GM23338 (cell line): ENCODE results near the gene KIF19. TPM values are rescaled to one million over a fixed set of nuclear protein-coding genes. Genes with fewer than 3 reads are reported as not detected.
A peak's percentile ranks its signal among the peaks of the same experiment; 100 is the strongest.

ENCODE experiments used
- ATAC-seq: fragments of 200-7000 bp; cut with Tn5 transposase; 3 replicates; pipeline ENCODE4 v1.9.1; 2020
- DNase-seq: peaks from one replicate; pipeline ENCODE4 v3.0.0-alpha.2; 2015; ENCODE audit warnings: low spot score
- H2AFZ ChIP-seq: fragments of 200-600 bp; sonication (generic); 2 replicates; pipeline ENCODE4 v1.8.0; 2016; ENCODE audit warnings: antibody characterized with exemption, mild to moderate bottlenecking, moderate library complexity
- H3F3A ChIP-seq: fragments of 200-600 bp; sonication (generic); replicated peaks from 2 replicates; pipeline ENCODE4 v1.8.0; 2017; ENCODE audit warnings: antibody characterized with exemption, mixed run types, low read depth
- H3K27ac ChIP-seq: fragments of 200-600 bp; sonication (generic); 2 replicates; pipeline ENCODE4 v1.6.1; 2016; ENCODE audit warnings: low read depth
- H3K27me3 ChIP-seq: fragments of 200-600 bp; sonication (generic); 2 replicates; pipeline ENCODE4 v1.8.0; 2016; ENCODE audit warnings: mild to moderate bottlenecking, mixed run types, moderate library complexity; ENCODE audit not compliant: insufficient read depth
- H3K36me3 ChIP-seq: fragments of 200-600 bp; sonication (generic); 2 replicates; pipeline ENCODE4 v1.8.0; 2016; ENCODE audit warnings: mild to moderate bottlenecking; ENCODE audit not compliant: insufficient read depth
- H3K4me1 ChIP-seq: fragments of 200-600 bp; sonication (generic); 2 replicates; pipeline ENCODE4 v1.8.0; 2016; ENCODE audit warnings: mild to moderate bottlenecking, moderate library complexity; ENCODE audit not compliant: insufficient read depth
- H3K4me2 ChIP-seq: fragments of 200-600 bp; sonication (generic); 2 replicates; pipeline ENCODE4 v1.7.1; 2017; ENCODE audit warnings: mixed run types
- H3K4me3 ChIP-seq: fragments of 200-600 bp; sonication (generic); 2 replicates; pipeline ENCODE4 v1.6.1; 2016; ENCODE audit warnings: mixed run types
- H3K79me2 ChIP-seq: fragments of 200-600 bp; sonication (generic); replicated peaks from 2 replicates; pipeline ENCODE4 v1.8.0; 2017; ENCODE audit warnings: mild to moderate bottlenecking; ENCODE audit not compliant: insufficient read depth
- H3K9me2 ChIP-seq: fragments of 200-600 bp; sonication (generic); 2 replicates; pipeline ENCODE4 v1.8.0; 2017; ENCODE audit not compliant: insufficient read depth
- H4K20me1 ChIP-seq: fragments of 200-600 bp; sonication (generic); replicated peaks from 2 replicates; pipeline ENCODE4 v1.8.0; 2017; ENCODE audit warnings: mild to moderate bottlenecking; ENCODE audit not compliant: insufficient read depth
- H3K27ac Mint-ChIP-seq: 2 replicates; pipeline ENCODE4 v1.8.0; 2020; ENCODE audit warnings: inconsistent platforms, mild to moderate bottlenecking, moderate library complexity, mixed read lengths
- H3K27me3 Mint-ChIP-seq: 3 replicates; pipeline ENCODE4 v1.8.0; 2022; ENCODE audit warnings: low read depth, mild to moderate bottlenecking, moderate library complexity, mixed read lengths, inconsistent platforms; ENCODE audit not compliant: insufficient read depth, poor library complexity
- H3K36me3 Mint-ChIP-seq: 3 replicates; pipeline ENCODE4 v1.8.0; 2021; ENCODE audit warnings: low read depth, mild to moderate bottlenecking, inconsistent platforms, moderate library complexity, mixed read lengths
- H3K4me1 Mint-ChIP-seq: 3 replicates; pipeline ENCODE4 v1.8.0; 2020; ENCODE audit warnings: mild to moderate bottlenecking, inconsistent platforms, mixed read lengths
- H3K4me3 Mint-ChIP-seq: 3 replicates; pipeline ENCODE4 v1.8.0; 2021; ENCODE audit warnings: moderate library complexity, mild to moderate bottlenecking, inconsistent platforms, mixed read lengths
- H3K9me3 Mint-ChIP-seq: 3 replicates; pipeline ENCODE4 v1.8.0; 2020; ENCODE audit warnings: moderate library complexity, mild to moderate bottlenecking, inconsistent platforms, mixed read lengths
- CREB1 ChIP-seq: fragments of 250-450 bp; sonication (Bioruptor Pico); IDR thresholded peaks from 2 replicates; pipeline ENCODE4 v1.5.0; 2020; ENCODE audit warnings: low read depth, mild to moderate bottlenecking, moderate library complexity
- ETS1 ChIP-seq: IDR thresholded peaks from 2 replicates; pipeline ENCODE4 v1.6.1; 2016; ENCODE audit warnings: antibody characterized with exemption
- EZH2 ChIP-seq: fragments of 200-600 bp; sonication (generic); IDR thresholded peaks from one replicate; pipeline ENCODE4 v1.8.0; 2017; ENCODE audit warnings: antibody characterized with exemption, mild to moderate bottlenecking, low read depth; ENCODE audit not compliant: unreplicated experiment
- EZH2phosphoT487 ChIP-seq: fragments of 200-600 bp; sonication (generic); IDR thresholded peaks from one replicate; pipeline ENCODE4 v1.8.1; 2018; ENCODE audit warnings: antibody characterized with exemption; ENCODE audit not compliant: unreplicated experiment
- JUNB ChIP-seq: IDR thresholded peaks from one replicate; pipeline ENCODE4 v1.6.1; 2016; ENCODE audit warnings: antibody characterized with exemption; ENCODE audit not compliant: unreplicated experiment
- NANOG ChIP-seq: IDR thresholded peaks from 2 replicates; pipeline ENCODE4 v1.6.1; 2016; ENCODE audit warnings: antibody characterized with exemption, borderline replicate concordance
- POLR2AphosphoS5 ChIP-seq: IDR thresholded peaks from 2 replicates; pipeline ENCODE4 v1.6.1; 2016; ENCODE audit warnings: antibody characterized with exemption, low read depth
- STAT1 ChIP-seq: IDR thresholded peaks from one replicate; pipeline ENCODE4 v1.6.1; 2016; ENCODE audit warnings: antibody characterized with exemption; ENCODE audit not compliant: unreplicated experiment
- ZNF114 ChIP-seq: fragments of 250-450 bp; sonication (Bioruptor Pico); IDR thresholded peaks from 2 replicates; pipeline ENCODE4 v1.5.0; 2020; ENCODE audit warnings: mild to moderate bottlenecking, moderate library complexity
- ZNF331 ChIP-seq: fragments of 250-450 bp; sonication (Bioruptor Pico); IDR thresholded peaks from 2 replicates; pipeline ENCODE4 v1.5.0; 2020; ENCODE audit warnings: low read depth, mild to moderate bottlenecking, moderate library complexity
- polyA plus RNA-seq: library from polyadenylated mRNA; unstranded; fragments of >200 nt; fragmentation: Nextera tagmentation; extraction: Ambion mirVana; gene quantifications from 2 replicates; pipeline ENCODE4 v1.2.1, GENCODE V29; 2016
- total RNA-seq: library from RNA; depleted of rRNA; stranded (reverse); fragments of >200 nt; shearing (Covaris generic); gene quantifications from 2 replicates; pipeline ENCODE4 v1.2.3, GENCODE V29; 2014
- TF ChIP-seq, protein P1 (sequence below): IDR thresholded peaks from one replicate; pipeline ENCODE4 v1.6.1; 2018; ENCODE audit warnings: antibody characterized with exemption; ENCODE audit not compliant: unreplicated experiment
- TF ChIP-seq, protein P2 (sequence below), 2 experiments: fragments of 200-600 bp in 1 of 2; sonication (generic) in 1 of 2; conservative IDR thresholded peaks; 2 replicates each; pipeline versions ENCODE4 v1.5.1 to v1.6.1; 2016 to 2017; ENCODE audit warnings: antibody characterized with exemption in 2 of 2, low read depth in 2 of 2, mild to moderate bottlenecking in 2 of 2, moderate library complexity in 1 of 2
- TF ChIP-seq, protein P3 (sequence below): fragments of 250-450 bp; sonication (Bioruptor Pico); IDR thresholded peaks from 2 replicates; pipeline ENCODE4 v1.5.0; 2020; ENCODE audit warnings: mild to moderate bottlenecking, moderate library complexity

Gene KIF19
- total and polyA plus RNA-seq, 2 experiments from 2014 or later: 0.35 to 0.36 TPM

DNA sequence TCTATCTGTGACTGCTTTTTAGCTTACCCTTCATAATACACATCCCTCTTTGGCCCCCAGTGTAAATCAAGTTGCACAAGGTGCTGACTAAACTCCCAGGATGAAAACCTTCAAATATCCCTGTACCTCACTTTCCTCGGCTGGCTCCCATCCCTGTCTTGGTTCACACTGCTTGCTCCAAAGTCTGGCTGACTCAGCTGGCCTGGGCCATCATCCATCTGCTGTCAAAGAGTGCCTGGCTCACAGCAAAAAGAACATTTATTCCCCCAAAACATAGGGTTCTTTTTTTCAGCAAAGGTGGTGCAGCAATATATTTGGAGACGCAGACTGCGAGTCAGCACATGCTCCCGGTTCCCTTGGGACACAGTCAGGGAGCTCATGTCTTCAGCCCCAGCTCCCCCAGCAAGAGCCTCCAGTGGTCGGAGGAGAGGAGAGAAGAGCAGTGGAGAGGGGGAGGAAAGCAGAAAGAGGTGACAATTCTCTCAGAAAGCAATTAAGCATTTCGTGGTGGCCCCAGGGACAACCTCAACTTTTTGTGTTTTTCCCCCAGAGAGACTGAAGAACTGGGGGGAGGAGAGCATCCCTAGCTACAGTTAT, 67.4 kb downstream of the KIF19 start:
- Histone ChIP-seq H3F3A (no peaks in the 10 kb centered on the region), H3K9me2 (no peaks in the 10 kb centered on the region), H3K27ac (no peak overlapping the region), H3K4me3 (no peak overlapping the region), H4K20me1 (no peaks in the 10 kb centered on the region), H3K4me1 (no peaks in the 10 kb centered on the region; the same call in 1 of the 2 replicates), H3K36me3 (no peaks in the 10 kb centered on the region), H3K79me2 (no peaks in the 10 kb centered on the region), H3K4me2 (no peak overlapping the region), H3K27me3 (no peaks in the 10 kb centered on the region), H2AFZ (peak overlapping the region; percentile 75; the same call in 1 of the 2 replicates)
- H3K27me3 Mint-ChIP-seq: peaks cover 8% of the 10 kb centered on the region
- no peak for TF ChIP-seq POLR2AphosphoS5
- no peak for TF ChIP-seq EZH2
- no peak for TF ChIP-seq STAT1
- no peak for TF ChIP-seq ZNF114
- TF ChIP-seq, protein P1, sequence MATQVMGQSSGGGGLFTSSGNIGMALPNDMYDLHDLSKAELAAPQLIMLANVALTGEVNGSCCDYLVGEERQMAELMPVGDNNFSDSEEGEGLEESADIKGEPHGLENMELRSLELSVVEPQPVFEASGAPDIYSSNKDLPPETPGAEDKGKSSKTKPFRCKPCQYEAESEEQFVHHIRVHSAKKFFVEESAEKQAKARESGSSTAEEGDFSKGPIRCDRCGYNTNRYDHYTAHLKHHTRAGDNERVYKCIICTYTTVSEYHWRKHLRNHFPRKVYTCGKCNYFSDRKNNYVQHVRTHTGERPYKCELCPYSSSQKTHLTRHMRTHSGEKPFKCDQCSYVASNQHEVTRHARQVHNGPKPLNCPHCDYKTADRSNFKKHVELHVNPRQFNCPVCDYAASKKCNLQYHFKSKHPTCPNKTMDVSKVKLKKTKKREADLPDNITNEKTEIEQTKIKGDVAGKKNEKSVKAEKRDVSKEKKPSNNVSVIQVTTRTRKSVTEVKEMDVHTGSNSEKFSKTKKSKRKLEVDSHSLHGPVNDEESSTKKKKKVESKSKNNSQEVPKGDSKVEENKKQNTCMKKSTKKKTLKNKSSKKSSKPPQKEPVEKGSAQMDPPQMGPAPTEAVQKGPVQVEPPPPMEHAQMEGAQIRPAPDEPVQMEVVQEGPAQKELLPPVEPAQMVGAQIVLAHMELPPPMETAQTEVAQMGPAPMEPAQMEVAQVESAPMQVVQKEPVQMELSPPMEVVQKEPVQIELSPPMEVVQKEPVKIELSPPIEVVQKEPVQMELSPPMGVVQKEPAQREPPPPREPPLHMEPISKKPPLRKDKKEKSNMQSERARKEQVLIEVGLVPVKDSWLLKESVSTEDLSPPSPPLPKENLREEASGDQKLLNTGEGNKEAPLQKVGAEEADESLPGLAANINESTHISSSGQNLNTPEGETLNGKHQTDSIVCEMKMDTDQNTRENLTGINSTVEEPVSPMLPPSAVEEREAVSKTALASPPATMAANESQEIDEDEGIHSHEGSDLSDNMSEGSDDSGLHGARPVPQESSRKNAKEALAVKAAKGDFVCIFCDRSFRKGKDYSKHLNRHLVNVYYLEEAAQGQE: no peak
- TF ChIP-seq, protein P2, sequence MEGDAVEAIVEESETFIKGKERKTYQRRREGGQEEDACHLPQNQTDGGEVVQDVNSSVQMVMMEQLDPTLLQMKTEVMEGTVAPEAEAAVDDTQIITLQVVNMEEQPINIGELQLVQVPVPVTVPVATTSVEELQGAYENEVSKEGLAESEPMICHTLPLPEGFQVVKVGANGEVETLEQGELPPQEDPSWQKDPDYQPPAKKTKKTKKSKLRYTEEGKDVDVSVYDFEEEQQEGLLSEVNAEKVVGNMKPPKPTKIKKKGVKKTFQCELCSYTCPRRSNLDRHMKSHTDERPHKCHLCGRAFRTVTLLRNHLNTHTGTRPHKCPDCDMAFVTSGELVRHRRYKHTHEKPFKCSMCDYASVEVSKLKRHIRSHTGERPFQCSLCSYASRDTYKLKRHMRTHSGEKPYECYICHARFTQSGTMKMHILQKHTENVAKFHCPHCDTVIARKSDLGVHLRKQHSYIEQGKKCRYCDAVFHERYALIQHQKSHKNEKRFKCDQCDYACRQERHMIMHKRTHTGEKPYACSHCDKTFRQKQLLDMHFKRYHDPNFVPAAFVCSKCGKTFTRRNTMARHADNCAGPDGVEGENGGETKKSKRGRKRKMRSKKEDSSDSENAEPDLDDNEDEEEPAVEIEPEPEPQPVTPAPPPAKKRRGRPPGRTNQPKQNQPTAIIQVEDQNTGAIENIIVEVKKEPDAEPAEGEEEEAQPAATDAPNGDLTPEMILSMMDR (conservative IDR thresholded peaks at IDR 0.05; ENCODE audit: low read depth in 2 of 2): no peak
- TF ChIP-seq NANOG: no peak
- TF ChIP-seq CREB1: no peak
- TF ChIP-seq, protein P3, sequence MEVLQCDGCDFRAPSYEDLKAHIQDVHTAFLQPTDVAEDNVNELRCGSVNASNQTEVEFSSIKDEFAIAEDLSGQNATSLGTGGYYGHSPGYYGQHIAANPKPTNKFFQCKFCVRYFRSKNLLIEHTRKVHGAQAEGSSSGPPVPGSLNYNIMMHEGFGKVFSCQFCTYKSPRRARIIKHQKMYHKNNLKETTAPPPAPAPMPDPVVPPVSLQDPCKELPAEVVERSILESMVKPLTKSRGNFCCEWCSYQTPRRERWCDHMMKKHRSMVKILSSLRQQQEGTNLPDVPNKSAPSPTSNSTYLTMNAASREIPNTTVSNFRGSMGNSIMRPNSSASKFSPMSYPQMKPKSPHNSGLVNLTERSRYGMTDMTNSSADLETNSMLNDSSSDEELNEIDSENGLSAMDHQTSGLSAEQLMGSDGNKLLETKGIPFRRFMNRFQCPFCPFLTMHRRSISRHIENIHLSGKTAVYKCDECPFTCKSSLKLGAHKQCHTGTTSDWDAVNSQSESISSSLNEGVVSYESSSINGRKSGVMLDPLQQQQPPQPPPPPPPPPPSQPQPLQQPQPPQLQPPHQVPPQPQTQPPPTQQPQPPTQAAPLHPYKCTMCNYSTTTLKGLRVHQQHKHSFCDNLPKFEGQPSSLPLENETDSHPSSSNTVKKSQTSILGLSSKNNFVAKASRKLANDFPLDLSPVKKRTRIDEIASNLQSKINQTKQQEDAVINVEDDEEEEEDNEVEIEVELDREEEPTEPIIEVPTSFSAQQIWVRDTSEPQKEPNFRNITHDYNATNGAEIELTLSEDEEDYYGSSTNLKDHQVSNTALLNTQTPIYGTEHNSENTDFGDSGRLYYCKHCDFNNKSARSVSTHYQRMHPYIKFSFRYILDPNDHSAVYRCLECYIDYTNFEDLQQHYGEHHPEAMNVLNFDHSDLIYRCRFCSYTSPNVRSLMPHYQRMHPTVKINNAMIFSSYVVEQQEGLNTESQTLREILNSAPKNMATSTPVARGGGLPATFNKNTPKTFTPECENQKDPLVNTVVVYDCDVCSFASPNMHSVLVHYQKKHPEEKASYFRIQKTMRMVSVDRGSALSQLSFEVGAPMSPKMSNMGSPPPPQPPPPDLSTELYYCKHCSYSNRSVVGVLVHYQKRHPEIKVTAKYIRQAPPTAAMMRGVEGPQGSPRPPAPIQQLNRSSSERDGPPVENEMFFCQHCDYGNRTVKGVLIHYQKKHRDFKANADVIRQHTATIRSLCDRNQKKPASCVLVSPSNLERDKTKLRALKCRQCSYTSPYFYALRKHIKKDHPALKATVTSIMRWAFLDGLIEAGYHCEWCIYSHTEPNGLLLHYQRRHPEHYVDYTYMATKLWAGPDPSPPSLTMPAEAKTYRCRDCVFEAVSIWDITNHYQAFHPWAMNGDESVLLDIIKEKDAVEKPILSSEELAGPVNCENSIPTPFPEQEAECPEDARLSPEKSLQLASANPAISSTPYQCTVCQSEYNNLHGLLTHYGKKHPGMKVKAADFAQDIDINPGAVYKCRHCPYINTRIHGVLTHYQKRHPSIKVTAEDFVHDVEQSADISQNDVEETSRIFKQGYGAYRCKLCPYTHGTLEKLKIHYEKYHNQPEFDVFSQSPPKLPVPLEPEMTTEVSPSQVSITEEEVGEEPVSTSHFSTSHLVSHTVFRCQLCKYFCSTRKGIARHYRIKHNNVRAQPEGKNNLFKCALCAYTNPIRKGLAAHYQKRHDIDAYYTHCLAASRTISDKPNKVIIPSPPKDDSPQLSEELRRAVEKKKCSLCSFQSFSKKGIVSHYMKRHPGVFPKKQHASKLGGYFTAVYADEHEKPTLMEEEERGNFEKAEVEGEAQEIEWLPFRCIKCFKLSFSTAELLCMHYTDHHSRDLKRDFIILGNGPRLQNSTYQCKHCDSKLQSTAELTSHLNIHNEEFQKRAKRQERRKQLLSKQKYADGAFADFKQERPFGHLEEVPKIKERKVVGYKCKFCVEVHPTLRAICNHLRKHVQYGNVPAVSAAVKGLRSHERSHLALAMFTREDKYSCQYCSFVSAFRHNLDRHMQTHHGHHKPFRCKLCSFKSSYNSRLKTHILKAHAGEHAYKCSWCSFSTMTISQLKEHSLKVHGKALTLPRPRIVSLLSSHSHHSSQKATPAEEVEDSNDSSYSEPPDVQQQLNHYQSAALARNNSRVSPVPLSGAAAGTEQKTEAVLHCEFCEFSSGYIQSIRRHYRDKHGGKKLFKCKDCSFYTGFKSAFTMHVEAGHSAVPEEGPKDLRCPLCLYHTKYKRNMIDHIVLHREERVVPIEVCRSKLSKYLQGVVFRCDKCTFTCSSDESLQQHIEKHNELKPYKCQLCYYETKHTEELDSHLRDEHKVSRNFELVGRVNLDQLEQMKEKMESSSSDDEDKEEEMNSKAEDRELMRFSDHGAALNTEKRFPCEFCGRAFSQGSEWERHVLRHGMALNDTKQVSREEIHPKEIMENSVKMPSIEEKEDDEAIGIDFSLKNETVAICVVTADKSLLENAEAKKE (CRISPR knock-in tag): no peak
- no peak for TF ChIP-seq JUNB
- no peak for TF ChIP-seq ETS1
- TF ChIP-seq ZNF331: no peak
- no peak for TF ChIP-seq EZH2phosphoT487
- DNase-seq: no peak
- no peaks in the 10 kb centered on the region for H3K36me3 Mint-ChIP-seq
- ATAC-seq: no peak
- no peak overlapping the region; the same call in 1 of the 2 replicates for H3K27ac Mint-ChIP-seq
- H3K9me3 Mint-ChIP-seq: peaks cover 4% of the 10 kb centered on the region; the same call in 2 of the 3 replicates
- no peak overlapping the region for H3K4me3 Mint-ChIP-seq
- peaks cover 26% of the 10 kb centered on the region for H3K4me1 Mint-ChIP-seq
